ENCODE measurements around the gene CELF4.

CELF4 gene

DNA sequence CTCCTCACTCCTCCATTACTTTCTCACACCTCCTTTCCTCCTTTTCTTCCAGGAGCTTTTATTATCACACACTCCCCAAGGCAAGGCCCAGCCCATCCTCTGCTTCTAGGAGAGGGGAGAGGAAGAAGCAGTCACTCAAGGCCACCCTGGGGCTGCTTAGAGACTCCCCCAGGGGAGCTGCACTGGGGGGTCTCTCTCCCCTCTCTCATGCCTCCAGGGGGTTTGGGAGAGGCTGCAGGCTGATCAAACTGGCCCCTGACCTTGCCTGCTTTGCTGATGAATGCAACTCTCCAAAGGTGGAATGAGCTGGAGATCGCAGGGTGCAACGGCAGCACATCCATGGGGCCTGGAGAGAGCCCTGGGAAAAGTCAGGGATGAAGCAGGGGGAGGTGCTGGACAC, 216.9 kb downstream of the CELF4 start:
- DNase-seq (ENCODE audit: low spot score) = no peak

- DNase-seq (ENCODE audit: low spot score) = no peak
These were observed 219.6 kb downstream of the CELF4 start for GRCh38 chr18:37346048-37346447.

GRCh38 chr18:37343542-37343851, 222.1 kb downstream of the CELF4 start:
- DNase-seq (ENCODE audit: low spot score) = no peak

GRCh38 chr18:37341473-37342086, 224.0 kb downstream of the CELF4 start:
- DNase-seq (ENCODE audit: low spot score) = no peak

GRCh38 chr18:37341016-37341415, 224.6 kb downstream of the CELF4 start:
- no peak for DNase-seq (ENCODE audit: low spot score)

DNA sequence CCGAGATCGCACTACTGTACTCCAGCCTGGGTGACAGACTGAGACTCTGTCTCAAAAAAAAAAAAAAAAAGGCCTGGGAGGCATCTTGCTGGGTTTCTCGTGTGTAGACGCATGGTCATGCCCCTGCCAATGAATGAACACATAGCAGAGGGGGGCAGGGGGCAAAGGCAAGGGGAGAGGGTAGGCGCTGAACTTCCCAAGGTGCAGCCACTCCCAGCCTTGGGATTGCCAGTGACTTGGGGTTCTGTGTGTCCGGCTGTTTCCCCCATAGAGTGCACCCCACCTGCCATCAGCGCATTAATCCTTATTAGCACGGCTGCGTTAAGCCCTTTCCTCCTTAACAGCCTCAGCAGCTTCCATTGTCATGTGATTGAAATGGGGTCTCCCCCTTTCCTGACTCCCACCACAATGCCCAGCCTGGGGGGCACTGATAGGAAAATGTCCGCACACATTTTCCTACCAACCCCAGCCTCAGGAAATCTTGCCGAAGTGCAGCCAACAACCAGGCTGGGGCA, 225.8 kb downstream of the CELF4 start:
- no peak for DNase-seq (ENCODE audit: low spot score)

- DNase-seq (ENCODE audit: low spot score) = no peak
These were observed 228.9 kb downstream of the CELF4 start for GRCh38 chr18:37336568-37337285.

DNA sequence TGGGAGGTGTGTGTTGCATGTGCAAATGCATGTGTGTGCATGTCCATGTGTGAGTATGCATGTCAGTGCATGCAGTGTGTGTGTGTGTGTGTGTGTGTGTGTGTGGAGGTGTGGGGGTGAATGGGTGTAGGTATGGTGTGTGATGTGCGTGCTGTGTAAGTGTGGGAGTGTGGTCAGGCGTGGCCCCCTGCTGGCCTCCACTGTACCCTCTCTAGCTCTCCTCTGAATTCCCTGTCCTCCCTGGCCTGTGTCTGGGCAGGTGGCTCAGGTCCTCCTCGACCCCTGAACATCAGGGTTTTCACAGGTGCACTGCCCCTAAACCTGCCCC, 230.2 kb downstream of the CELF4 start:
- peak; percentile 29 for DNase-seq (ENCODE audit: low spot score)

- peak; percentile 53 for DNase-seq (ENCODE audit: low spot score)
These were observed 230.8 kb downstream of the CELF4 start for GRCh38 chr18:37334631-37335408.

DNA sequence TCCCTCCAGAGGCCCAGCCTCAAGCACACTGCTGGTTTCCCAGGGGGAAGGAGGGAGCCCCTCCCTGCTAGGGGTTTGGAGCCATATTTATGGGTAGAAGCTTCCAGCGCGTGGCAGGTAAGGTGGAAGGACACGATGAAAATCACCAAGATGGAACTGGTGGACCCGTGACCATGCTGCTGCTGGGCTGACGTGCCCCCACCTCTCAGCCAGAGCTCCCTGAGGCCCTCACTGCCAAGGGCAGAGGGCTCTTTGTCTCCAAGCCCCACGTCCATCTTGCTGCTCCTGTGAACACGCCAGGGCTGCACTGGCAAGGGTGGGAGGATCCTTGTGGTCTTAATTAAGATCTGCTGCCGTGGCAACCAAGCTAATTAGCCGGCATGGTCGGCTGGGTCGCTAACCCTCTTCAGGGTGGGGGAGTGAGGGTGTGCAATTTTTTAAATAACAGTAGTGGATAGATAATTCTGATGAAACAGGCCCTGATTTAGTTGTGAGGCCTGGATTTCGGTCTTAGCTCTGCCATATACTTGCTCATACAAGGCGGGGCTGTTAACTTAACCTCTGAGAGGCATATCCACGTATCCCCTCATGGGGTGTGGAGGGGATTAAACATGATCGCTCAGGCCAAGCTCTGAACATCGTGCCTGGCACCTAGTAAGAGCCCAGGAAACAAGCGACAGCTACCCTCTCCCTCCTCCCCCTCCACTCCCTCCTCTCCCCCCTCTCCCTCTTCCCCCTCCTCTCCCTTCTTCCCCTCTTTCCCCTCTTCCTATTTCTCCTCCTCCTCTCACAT, 232.8 kb downstream of the CELF4 start:
- no peak for DNase-seq (ENCODE audit: low spot score)

GRCh38 chr18:37332219-37332618, 233.4 kb downstream of the CELF4 start:
- DNase-seq (ENCODE audit: low spot score) = no peak

GRCh38 chr18:37330173-37330572, 235.4 kb downstream of the CELF4 start:
- no peak for DNase-seq (ENCODE audit: low spot score)

GRCh38 chr18:37328946-37329719, 236.5 kb downstream of the CELF4 start:
- DNase-seq (ENCODE audit: low spot score) = no peak

DNA sequence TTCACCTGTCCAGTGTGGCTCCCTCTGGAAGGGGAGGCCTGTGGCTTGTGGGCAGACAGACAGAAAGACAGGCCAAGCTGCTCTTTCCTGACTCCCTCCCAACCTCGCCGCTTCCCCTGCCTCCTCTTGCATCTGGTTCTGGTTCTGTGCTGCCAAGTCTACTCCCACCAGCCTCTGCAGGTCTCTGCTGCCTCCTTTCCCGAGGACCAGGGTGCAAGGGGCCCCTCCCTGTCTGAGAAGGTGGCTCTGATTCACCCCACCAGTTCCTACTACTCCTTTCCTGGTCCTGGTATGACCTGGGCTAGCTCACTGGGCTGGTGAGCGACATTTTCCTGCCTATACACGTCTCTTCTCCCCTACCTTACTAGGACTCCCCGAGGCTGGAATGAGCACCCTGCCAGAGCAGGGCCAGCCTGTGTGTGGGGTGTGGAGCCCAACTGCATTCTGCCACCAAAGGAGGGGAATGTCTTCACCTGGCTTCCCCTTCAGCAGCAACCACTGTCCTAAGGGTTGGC, 238.5 kb downstream of the CELF4 start:
- no peak for DNase-seq (ENCODE audit: low spot score)

DNA sequence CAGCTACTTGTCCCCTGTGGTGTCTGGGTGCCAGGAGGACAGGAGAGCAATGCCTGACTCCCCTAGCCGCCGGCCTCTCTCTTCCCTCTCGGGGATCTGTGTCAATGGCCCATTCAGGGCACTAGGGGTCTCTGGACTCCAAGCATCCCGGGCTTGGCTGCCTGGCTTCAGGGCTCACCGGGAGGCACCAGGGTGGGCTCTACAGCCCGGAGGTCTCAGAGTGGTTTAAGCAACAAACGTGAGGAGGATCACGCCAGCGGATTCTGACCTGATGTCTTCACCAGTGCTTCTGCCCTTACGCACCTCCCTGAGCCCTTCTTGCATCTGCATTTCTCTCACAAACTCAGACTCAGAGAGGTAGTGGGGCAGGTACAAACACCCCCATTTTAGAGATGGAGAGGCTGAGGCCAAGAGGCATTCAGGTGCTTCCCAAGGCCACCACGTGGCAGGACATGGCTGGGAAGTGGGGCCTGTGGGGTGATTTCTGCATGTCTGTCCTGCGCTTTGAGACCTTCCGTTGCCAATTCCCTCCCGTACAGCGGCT, 243.0 kb downstream of the CELF4 start:
- peak; percentile 69 for DNase-seq (ENCODE audit: low spot score)

DNA sequence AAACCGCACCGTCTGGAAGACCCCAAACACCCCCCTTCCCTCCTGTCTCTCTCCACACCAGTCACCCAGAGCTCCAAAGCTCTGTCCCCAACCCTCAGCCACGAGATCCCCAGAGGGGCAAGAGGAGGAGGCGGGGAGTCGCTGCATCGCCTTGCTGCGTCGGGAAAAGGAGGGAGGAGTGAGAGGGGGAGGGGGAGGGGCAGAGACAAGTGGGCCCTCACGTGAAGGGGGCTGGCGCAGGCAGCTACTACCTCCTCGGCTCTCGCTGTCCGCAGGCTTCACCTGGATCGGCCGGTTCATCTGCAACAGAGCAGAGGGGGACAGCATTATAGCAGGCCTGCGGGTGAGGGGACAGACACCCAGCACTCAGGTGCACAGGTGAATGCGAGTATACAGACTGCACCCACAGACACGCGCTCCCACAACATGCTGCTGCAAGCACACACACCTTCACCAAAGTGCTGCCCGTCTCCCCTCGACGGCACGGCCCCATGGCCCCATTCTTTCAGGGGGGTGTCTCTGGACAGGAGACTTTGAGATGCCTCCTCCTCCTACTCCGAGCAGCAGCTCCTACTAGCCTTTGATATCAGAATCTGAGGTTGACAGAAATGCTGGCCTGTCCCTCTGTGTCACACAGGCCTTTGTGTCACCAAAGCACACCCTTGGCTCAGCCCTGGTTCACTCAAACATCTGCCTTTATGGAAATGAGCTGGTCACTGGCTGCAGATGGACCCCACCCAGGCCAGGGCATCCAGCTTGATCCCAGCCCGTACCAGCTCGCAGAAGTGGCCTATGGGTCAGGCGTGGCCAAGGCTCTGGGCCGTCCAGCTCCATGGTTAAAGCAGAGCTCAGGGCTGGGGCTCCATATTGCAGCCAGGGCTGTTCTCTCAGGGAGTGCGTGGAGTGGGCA, 243.8 kb downstream of the CELF4 start:
- DNase-seq (ENCODE audit: low spot score) = no peak

GRCh38 chr18:37320317-37320716, 245.3 kb downstream of the CELF4 start:
- DNase-seq (ENCODE audit: low spot score) = no peak

GRCh38 chr18:37318360-37319355, 246.9 kb downstream of the CELF4 start:
- no peak for DNase-seq (ENCODE audit: low spot score)

DNA sequence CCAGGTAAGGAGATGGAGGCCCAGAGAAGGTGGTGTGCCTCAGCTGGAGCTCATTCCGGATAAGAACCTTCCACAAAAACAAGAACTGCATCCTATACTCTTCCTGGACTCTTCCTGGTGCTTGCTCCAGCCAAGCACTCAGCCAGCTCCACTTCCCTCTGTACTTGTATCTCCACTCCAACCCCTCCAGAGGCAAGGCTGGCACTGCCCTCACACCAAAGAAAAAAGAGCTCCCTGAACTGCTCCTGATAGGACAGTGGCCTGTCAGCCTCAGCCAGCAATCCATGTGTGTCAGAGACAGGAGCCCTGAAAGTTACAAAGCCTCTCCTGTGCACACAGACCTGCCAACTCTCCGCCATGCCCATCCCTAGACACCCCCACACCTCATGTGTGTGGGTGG, 248.1 kb downstream of the CELF4 start:
- DNase-seq (ENCODE audit: low spot score) = no peak
